Small intestine (tissue), 7 donors: ENCODE measurements around the gene LGALS14. TPM values are rescaled to one million over a fixed set of nuclear protein-coding genes. Genes with fewer than 3 reads are reported as not detected.

Experiments used
- DNase-seq, 2 donors: peaks; one replicate each; pipeline versions ENCODE4 v3.0.0 to v3.0.0-alpha.2; 2013
- FAIRE-seq: peaks from 2 replicates; lab custom pipeline; 2012; peaks lifted over from hg19 to GRCh38; lab: Jason Lieb, UNC
- H3K27ac ChIP-seq, 3 donors: one replicate each; pipeline ENCODE4 v1.5.1; 2013; ENCODE audit warnings: low read length in 2 of 3, mild to moderate bottlenecking in 2 of 3, control low read depth in 1 of 3, inconsistent platforms in 1 of 3, low read depth in 1 of 3, moderate library complexity in 1 of 3
- H3K27me3 ChIP-seq, 3 donors: one replicate each; pipeline ENCODE4 v1.6.1; 2013; ENCODE audit warnings: low read length in 3 of 3, inconsistent platforms in 1 of 3; ENCODE audit not compliant: control insufficient read depth in 3 of 3, insufficient read depth in 3 of 3
- H3K36me3 ChIP-seq, 3 donors: one replicate each; pipeline ENCODE4 v1.6.1; 2013; ENCODE audit warnings: low read length in 3 of 3, inconsistent platforms in 1 of 3, low read depth in 1 of 3, mild to moderate bottlenecking in 1 of 3, moderate library complexity in 1 of 3; ENCODE audit not compliant: control insufficient read depth in 3 of 3, insufficient read depth in 2 of 3
- H3K4me1 ChIP-seq, 3 donors: one replicate each; pipeline ENCODE4 v1.6.1; 2013; ENCODE audit warnings: low read length in 2 of 3, inconsistent platforms in 1 of 3, low read depth in 1 of 3, mild to moderate bottlenecking in 1 of 3, moderate library complexity in 1 of 3; ENCODE audit not compliant: control insufficient read depth in 3 of 3, insufficient read depth in 2 of 3
- H3K4me3 ChIP-seq, 3 donors: one replicate each; pipeline ENCODE4 v1.5.1; 2013; ENCODE audit warnings: low read length in 3 of 3, control low read depth in 1 of 3, inconsistent platforms in 1 of 3, low read depth in 1 of 3, mild to moderate bottlenecking in 1 of 3, moderate library complexity in 1 of 3
- H3K9me3 ChIP-seq, 2 donors: one replicate each; pipeline ENCODE4 v1.6.1; 2013; ENCODE audit warnings: low read depth in 1 of 2, low read length in 1 of 2; ENCODE audit not compliant: control insufficient read depth in 2 of 2, insufficient read depth in 1 of 2
- WGBS, 3 donors: extraction: QIAGEN DNeasy Blood & Tissue Kit; methylation state at CpG; one replicate each; pipeline ENCODE4 v1.1.7; 2013; 5-methylcytosine and 5-hydroxymethylcytosine counted together
- polyA plus RNA-seq, 4 donors: library from polyadenylated mRNA; stranded (reverse) in 3 of 4; unstranded in 1 of 4; fragments of 200-250 nt in 3 of 4; fragments of 120-200 nt in 1 of 4; gene quantifications; one replicate each; pipeline versions ENCODE4 v1.2.1 to v1.2.3, GENCODE V29; 2013
- donor health status: healthy with polysubstance abuse.
- donor health status: control.
- donor health status: control.
- donor health status: Bipolar disorder and iron deficiency.
- donor health status: healthy.

Gene LGALS14
- polyA plus RNA-seq, 4 donors = 5.1 TPM; not detected in 3

DNA sequence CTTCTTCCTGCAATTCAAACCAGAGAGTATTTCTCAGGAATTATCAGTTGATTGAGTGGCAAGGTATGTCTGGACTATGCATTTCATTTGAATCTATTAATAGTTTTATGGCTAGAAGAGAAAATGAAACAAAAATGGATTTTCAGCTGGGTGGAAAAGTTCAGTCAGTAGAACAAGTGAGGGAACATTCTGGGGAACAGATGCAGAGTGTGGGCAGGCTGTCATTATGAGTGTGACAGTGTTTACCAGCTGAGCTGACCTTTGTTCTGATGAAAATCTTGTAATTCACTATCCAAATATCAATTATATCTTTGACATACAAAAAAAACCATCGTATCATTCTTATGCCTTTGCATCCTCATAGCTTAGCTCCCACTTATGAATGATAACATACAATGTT is 36.1 kb downstream of the LGALS14 start:
- no peak for FAIRE-seq
- peaks cover 0 to 2% (median 0%) of the 10 kb centered on the region in 3 donors for H3K27me3 ChIP-seq
- H3K9me3 ChIP-seq = no peaks in the 10 kb centered on the region
- WGBS, 3 donors = 43 to 86% (median 72%) methylated on average over 1 of the region's 1 CpG
- no peaks in the 10 kb centered on the region for H3K4me1 ChIP-seq
- no peak overlapping the region for H3K27ac ChIP-seq
- no peak for DNase-seq
- H3K36me3 ChIP-seq = no peaks in the 10 kb centered on the region
- no peak overlapping the region for H3K4me3 ChIP-seq

DNA sequence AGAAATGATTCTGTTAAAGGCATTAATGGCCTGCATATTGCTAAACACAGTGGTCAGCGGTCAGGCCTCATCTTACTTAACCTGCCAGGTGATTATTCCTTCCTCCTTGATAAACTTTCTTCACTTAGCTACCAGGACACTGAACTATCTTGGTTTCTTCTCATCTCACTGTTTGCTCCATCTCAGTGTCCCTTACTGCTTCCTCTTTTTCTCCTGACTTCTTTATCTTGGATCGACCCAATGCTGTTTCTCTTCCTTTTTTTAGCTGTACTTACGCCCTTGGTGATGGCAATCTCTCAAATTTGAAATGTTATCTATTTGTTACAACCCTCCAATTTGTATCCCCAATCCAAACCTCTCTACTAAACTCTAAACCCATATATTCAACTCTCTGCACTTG is 41.4 kb downstream of the LGALS14 start:
- FAIRE-seq (no peak), DNase-seq (no peak)
- no peaks in the 10 kb centered on the region for H3K9me3 ChIP-seq
- no peak overlapping the region for H3K27ac ChIP-seq
- 52 to 57% (median 54%) methylated on average over 3 of the region's 3 CpGs for whole genome bisulfite sequencing, 3 donors
- no peaks in the 10 kb centered on the region for H3K36me3 ChIP-seq
- no peak overlapping the region for H3K4me3 ChIP-seq
- H3K4me1 ChIP-seq = no peaks in the 10 kb centered on the region
- peaks cover 0 to 5% (median 0%) of the 10 kb centered on the region in 3 donors for H3K27me3 ChIP-seq

DNA sequence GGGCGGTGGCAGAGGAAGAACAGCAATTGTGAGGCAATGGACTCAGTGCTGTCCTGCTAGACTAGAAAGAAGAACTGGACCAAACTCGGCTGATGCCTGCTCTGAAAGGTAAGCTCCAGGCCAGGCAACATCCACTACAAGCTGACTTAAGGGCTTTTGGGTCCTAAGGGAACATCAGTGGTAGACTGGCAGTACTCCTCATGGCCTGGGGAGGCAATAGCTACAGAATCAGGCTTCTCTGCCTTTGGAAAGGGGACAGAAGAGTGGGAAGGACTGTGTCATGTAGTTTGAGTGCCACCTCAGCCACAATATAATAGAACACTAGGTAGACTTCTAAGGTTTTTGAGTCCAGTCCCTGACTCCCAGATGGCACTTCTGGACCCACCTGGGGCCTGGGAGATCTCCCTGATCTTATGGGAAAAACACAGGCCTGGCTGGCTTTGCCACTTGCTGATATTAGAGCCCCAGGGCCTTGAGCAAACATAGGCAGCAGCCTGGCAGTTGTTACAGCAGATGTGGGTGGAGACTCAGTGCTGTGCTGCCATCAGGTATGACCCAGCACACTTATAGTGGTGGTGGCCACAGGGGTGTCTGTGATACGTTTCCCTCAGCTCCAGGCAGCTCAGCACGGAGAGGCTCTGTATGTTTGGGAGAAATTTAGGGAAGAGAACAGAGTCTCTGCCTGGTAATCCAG is 42.7 kb downstream of the LGALS14 start:
- no peak for FAIRE-seq

DNA sequence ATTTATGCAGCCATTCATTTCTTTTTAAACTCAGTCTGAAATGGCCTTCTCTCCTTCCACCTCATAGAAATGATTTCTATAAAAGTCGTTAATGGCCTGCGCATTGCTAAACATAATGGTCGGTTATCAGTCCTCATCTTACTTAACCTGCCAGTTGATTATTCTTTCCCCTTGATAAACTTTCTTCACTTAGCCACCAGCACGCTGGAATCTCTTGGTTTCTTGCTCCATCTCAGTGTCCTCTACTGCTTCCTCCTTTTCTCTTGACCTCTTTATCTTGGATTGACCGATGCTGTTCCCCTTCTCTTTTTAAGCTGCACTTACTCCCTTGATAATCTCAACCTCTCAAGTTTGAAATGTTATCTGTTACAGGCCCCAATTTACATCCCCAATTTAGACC is 45.7 kb downstream of the LGALS14 start:
- no peak for FAIRE-seq

More for the DNA sequence above, 42.7 kb downstream of the LGALS14 start:
- H3K9me3 ChIP-seq = no peaks in the 10 kb centered on the region
- H3K27ac ChIP-seq = no peak overlapping the region
- H3K4me3 ChIP-seq = no peak overlapping the region
- WGBS, 3 donors = 60 to 74% (median 71%) methylated on average over 4 of the region's 4 CpGs
- no peaks in the 10 kb centered on the region for H3K36me3 ChIP-seq
- no peaks in the 10 kb centered on the region for H3K4me1 ChIP-seq
- H3K27me3 ChIP-seq = peaks cover 0 to 5% (median 0%) of the 10 kb centered on the region in 3 donors
- no peak for DNase-seq

DNA sequence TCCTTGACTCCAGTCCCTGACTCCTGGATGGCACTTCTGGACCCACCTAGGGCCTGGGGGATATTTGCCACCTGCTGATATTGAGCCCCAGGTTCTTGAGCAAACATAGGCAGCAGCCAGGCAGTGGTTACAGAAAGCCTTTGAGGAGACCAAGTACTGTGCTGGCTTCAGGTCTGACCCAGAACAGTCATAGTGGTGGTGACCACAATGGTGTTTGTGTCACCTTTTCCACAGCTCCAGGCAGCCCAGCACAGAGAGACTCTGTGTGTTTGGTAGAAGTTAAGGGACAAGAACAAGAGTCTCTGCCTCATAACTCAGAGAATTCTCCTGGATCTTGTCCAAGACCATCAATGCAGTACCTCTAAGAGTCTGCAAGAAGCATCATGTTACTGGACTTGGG is 48.1 kb downstream of the LGALS14 start:
- Histone ChIP-seq H3K27ac (no peak overlapping the region), H3K27me3 (peaks cover 0 to 5% (median 0%) of the 10 kb centered on the region in 3 donors), H3K9me3 (no peaks in the 10 kb centered on the region), H3K36me3 (no peaks in the 10 kb centered on the region), H3K4me1 (no peaks in the 10 kb centered on the region), H3K4me3 (no peak overlapping the region)
- DNase-seq (no peak), FAIRE-seq (no peak)

More for the DNA sequence above, 45.7 kb downstream of the LGALS14 start:
- Histone ChIP-seq H3K27ac (no peak overlapping the region), H3K9me3 (no peaks in the 10 kb centered on the region), H3K4me1 (no peaks in the 10 kb centered on the region), H3K36me3 (no peaks in the 10 kb centered on the region), H3K4me3 (no peak overlapping the region), H3K27me3 (peaks cover 0 to 5% (median 0%) of the 10 kb centered on the region in 3 donors)
- no peak for DNase-seq
- WGBS, 3 donors = 76 to 80% (median 77%) methylated on average over 5 of the region's 5 CpGs

DNA sequence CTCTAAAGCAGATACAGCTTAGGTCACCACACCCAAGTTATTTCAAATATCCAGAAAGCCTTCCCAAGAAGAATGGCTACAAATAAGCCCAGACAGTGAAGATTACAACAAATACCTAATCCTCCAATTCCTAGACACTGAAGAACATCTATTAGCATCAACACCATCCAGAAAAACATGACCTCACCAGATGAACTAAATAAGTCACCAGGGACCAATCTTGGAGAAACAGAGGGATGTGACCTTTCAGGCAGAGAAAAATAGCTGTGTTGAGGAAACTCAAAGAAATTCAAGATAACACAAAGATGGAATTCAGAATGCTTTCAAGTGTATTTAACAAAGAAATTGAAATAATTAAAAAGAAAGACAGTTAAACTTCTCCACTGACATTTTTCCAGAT is 48.5 kb downstream of the LGALS14 start:
- DNase-seq (no peak), FAIRE-seq (no peak)
- H3K4me1 ChIP-seq = no peaks in the 10 kb centered on the region

DNA sequence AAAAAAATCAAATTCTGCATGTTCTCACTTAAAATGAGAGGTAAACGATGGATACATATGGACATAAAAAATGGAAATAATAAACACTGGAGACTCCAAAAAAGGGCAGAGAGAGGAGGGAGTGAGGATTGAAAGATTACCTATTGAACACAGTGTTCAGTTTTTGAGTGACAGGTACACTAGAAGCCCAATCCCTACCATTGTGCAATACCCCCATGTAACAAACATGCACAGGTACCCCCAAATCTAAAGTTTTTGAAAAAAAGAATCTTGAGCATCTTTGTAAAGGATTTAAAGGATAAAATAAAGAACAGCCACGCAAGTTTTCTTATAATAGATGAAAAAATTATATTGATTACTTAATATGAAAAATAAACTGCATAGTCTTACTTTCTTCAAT is 50.3 kb downstream of the LGALS14 start:
- Histone ChIP-seq H3K27me3 (peaks cover 0 to 5% (median 0%) of the 10 kb centered on the region in 3 donors), H3K27ac (no peak overlapping the region), H3K4me3 (no peak overlapping the region), H3K9me3 (no peaks in the 10 kb centered on the region), H3K36me3 (no peaks in the 10 kb centered on the region), H3K4me1 (no peaks in the 10 kb centered on the region)
- WGBS, 3 donors = 70 to 82% (median 78%) methylated on average over 2 of the region's 2 CpGs
- FAIRE-seq (no peak), DNase-seq (no peak)

More for the DNA sequence above, 48.5 kb downstream of the LGALS14 start:
- H3K4me3 ChIP-seq = no peak overlapping the region
- H3K36me3 ChIP-seq = no peaks in the 10 kb centered on the region
- no peak overlapping the region for H3K27ac ChIP-seq
- peaks cover 0 to 5% (median 0%) of the 10 kb centered on the region in 3 donors for H3K27me3 ChIP-seq
- no peaks in the 10 kb centered on the region for H3K9me3 ChIP-seq

DNA sequence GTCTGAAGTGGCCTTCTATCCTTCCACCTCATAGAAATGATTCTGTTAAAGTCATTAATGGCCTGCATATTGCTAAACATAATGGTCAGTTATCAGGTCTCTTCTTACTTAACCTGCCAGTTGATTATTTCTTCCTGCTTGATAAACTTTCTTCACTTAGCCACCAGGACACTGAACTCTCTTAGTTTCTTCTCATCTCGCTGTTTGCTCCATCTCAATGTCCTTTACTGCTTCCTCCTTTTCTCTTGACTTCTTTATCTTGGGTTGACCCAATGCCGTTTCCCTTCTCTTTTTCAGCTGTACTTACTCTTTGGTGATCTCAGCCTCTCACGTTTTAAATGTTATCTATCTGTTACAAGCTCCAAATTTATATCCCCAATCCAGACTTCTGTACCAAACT is 50.7 kb downstream of the LGALS14 start:
- Histone ChIP-seq H3K27ac (no peak overlapping the region), H3K27me3 (peaks cover 0 to 4% (median 0%) of the 10 kb centered on the region in 3 donors), H3K36me3 (no peaks in the 10 kb centered on the region), H3K4me1 (no peaks in the 10 kb centered on the region), H3K9me3 (no peaks in the 10 kb centered on the region), H3K4me3 (no peak overlapping the region)
- WGBS, 3 donors = 49 to 51% (median 50%) methylated on average over 3 of the region's 3 CpGs
- no peak for DNase-seq
- no peak for FAIRE-seq
